Measurements from ENCODE around the gene PTPRQ.
"Not testable (repeated sequence)": the region's sequence is repeated elsewhere in the genome, so short reads cannot be mapped to it uniquely, and the experiment has no call there.

The PTPRQ gene

DNA sequence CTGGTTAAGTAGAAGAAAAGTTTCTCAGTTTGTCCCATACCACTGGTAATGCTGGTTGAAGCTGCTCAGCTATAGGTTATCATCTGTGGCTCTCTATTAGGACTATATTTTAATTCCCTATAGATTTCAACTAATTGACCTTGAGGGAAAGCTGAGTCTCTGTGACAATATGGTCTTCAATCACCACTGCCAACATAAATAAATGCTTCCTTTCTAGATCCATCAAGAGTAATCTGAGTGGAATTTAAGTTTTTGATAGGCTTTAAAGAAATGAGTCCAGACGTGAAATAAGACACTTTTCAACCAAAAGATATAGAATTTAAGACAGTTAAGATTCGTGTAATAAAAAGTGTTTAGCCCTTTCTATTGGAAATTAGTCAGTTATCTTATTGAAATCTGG lies 199.9 kb downstream of the PTPRQ start:
- no peak for DNase-seq (ENCODE audit: low read depth in 2 of 2)

GRCh38 chr12:80648881-80649280 lies 204.8 kb downstream of the PTPRQ start:
- DNase-seq (ENCODE audit: low read depth in 2 of 2) = no peak

DNA sequence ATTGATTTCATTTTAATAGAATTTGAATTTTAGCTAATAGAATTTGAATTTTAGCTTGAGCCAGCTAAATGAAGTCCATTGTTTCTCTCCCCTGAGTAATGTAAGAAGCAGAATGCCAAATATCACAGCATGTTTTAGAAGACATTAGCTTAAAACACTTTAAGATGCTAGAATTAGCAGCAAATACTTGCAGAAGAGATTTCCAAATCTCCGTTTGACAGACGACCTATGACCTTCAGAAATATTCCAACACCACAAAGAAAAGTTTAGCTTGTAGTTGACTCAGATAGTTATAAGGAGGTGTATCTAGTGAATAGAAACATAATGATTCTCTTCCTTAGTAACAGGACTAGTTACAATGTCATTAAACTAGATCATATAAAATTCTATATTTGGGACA lies 211.7 kb downstream of the PTPRQ start:
- DNase-seq (ENCODE audit: low read depth in 2 of 2) = no peak

DNA sequence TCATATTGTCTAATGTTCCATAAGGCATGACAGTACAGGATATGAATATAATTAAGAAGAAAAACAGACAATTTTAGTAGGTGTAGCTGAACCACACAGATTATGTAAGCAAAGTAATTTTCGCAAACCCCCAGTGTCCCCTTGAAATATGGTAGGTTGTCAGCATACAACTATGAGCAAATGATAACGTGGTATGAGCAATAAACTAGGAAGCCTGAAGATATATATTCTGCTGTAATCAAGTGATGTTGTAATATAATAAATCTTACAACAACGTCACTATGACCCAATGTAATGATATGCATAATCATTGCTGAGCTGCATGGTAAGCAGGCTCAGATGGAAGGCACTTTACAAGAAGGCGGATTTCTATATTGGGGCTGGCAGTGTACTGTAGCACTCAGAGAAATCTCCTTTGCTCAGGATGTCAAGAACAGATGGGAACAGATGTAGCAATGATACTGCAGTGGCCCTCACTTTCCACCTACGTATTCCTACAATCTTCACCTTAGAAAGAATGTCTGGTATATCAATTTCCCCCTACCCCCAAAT lies 215.6 kb downstream of the PTPRQ start:
- DNase-seq (ENCODE audit: low read depth in 2 of 2) = no peak

GRCh38 chr12:80662586-80662985 lies 218.6 kb downstream of the PTPRQ start:
- DNase-seq (ENCODE audit: low read depth in 2 of 2) = no peak

- no peak for DNase-seq (ENCODE audit: low read depth in 2 of 2)
These were observed 226.2 kb downstream of the PTPRQ start for GRCh38 chr12:80670214-80670613.

DNA sequence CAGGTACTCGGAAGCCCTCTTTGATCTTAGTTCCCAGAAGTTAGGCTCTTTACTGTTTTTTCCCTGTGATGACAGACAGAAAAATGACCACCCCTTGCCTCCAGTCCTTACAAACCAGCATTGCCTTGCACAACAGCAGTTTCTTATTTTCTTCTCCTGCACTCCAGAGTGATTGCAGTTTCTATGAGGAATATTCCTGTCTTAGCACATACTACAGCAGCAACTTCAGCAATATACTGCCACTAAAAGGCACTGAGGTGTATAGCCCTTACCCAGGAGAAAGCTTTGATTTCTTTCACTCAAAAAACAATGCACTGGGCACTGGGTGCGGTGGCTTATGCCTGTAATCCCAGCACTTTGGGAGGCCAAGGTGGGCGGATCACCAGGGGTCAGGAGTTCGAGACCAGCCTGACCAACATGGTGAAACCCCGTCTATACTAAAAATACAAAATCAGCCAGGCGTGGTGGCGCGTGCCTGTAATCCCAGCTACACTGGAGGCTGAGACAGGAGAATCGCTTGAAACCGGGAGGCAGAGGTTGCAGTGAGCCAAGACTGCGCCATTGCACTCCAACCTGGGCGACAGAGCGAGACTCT lies 232.1 kb downstream of the PTPRQ start:
- DNase-seq (ENCODE audit: low read depth in 2 of 2) = not testable (repeated sequence)

DNA sequence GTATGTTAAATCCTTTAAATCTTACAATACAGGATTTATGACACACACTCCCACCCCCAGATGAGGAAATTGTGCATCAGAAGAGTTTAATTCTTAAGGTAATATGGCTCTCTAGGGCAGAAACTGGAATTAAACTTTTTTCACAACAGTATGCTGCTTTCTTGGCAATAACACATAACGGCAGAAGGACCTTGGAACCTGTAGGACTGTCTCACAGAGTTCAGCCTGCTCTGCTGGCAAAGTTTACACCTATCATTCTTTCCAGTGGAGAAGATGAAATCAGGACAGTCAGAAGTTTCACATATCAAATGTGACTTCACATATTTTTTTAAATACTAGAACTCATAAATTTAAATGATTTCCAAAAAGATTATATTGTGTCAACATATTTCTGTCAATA lies 232.8 kb downstream of the PTPRQ start:
- DNase-seq (ENCODE audit: low read depth in 2 of 2) = no peak

- DNase-seq (ENCODE audit: low read depth in 2 of 2) = no peak
These were observed 234.0 kb downstream of the PTPRQ start for GRCh38 chr12:80677994-80678393.

DNA sequence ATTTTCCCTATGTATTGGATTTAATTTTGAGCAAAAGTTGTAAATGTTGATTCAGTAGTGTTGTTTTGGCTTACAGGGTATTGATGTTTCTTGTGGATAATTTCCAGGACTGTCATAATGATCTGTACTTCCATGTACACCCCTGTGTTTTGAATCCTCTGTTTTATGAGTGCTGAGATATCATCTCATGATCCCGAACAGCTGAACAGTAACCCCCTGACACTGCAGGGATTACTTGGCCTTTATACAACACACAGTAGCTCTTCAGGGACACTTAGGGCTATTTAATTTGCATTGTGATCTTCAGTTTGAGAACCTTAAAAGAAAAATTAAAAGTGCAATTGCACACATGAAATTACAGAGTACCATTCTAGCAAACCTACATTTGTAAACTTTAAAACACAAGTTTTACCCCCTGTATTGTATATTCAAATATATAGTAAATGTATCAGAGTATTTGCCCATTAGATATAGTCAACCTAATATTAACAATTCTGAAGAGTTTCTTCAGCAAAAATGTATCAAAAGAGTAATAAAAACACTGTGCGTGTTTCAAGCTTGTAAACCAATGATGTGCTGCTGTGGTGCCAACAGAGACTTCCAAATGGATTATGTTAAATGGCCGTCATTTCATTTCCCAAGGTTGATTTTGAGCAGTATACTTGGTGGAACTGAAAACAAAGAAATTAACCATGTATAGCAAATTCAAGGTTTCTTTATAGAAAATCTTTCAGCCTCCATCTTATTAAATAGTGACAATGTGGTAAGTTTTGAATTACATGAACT lies 235.5 kb downstream of the PTPRQ start:
- no peak for DNase-seq (ENCODE audit: low read depth in 2 of 2)

DNA sequence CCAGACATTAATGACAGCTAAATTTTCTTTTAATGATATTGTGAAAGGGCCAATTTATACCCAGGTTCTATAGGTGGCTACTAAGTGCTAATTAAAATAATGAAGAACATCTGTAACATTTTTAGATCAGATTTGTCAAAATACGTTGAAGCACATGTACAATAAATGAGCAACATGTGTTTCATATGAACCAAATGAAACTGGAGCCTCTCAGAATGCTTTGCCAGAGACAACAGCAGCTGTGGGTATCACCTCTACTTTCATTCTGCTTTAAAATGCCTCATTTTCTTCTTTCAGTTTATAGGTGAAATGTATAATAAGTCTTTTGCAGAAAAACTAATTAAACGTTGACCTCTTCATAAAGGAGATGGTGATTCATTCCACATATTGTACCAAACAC lies 237.3 kb downstream of the PTPRQ start:
- DNase-seq (ENCODE audit: low read depth in 2 of 2) = no peak

DNA sequence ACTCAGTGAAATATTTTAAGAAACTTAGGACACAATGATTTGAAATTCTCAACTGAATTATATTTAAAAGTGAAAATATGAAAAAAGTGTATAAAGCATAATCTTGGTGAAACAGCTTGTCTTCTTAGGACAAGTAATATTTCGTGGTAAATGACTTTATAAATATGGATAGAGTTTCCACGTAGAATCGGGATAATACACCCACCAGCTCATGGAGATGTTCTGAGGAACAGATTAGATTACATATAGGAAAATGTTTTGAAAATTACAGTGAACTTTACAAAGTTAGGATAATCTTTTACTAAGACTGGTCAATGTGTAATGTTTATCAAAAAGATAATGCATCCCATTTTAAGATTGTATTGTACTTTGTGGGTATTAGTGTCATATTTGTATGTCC lies 237.8 kb downstream of the PTPRQ start:
- no peak for DNase-seq (ENCODE audit: low read depth in 2 of 2)

DNA sequence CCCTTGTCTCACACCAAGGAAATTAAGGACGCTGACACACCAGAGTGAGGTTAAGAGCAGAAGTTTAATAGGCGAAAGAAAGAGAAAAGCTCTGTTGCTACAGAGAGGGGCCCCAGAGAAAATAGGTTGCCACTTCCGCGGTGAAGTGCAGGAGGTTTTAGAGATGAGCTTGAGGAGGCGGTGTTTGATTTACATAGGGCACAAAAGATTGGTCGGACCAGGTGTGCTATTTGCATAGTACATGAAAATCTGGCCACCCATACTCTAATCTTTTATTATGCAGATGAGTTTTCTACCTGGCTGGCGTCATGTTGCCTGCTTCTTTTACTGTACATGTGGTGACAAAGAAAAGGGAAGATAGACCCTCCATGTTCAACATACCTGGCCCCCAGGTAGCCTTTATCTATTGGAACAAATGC lies 240.1 kb downstream of the PTPRQ start:
- no peak for DNase-seq (ENCODE audit: low read depth in 2 of 2)

GRCh38 chr12:80690090-80690489 lies 246.1 kb downstream of the PTPRQ start:
- no peak for DNase-seq (ENCODE audit: low read depth in 2 of 2)

DNA sequence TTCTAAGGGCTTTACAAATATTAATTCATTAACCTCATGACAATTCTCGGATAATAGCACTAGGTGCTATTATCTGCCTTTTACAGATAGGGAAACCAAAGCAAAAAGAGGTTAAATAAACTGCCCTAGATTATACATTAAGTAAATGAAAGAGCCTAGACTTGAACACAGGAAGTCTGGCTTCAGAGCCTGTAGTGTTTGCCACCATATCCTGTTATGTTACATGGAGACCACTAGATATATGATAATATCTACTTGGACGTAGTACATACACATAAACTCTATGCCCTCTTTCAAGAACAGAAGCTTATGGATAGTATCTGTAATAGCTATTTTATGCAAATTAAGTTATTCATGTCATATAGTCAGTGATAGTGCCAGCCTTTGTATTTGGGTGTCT lies 246.5 kb downstream of the PTPRQ start:
- DNase-seq (ENCODE audit: low read depth in 2 of 2) = no peak

- DNase-seq (ENCODE audit: low read depth in 2 of 2) = no peak
These were observed 248.1 kb downstream of the PTPRQ start for GRCh38 chr12:80692114-80692513.

DNA sequence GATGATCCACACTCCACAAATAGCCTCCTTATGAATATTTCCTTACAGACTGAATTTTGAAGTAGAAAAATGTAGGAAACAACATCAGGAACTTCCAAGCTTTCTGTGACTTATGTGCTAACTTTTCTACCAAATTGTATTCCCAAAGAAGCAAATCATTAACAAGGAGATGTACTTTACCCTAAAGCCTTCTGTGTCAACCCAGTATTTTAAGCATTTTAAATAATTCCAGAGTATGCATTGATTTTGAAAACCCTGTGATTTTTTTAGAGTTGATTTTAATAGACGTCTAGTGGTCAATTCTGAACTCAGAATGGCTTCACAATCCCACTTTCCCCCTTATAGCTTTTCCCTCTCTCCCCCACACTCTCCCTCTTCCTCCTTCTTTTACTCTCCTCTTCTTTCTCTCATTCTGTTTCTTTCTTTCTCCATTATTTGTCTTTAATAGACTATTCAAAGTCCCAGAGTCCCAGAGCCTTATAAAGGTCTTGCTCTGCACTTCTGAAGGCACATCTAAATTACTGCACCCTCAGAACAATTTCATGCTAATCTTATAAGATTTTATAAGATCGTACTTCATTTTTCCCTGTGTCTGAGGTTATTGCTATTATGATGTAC lies 253.3 kb downstream of the PTPRQ start:
- no peak for DNase-seq (ENCODE audit: low read depth in 2 of 2)

DNA sequence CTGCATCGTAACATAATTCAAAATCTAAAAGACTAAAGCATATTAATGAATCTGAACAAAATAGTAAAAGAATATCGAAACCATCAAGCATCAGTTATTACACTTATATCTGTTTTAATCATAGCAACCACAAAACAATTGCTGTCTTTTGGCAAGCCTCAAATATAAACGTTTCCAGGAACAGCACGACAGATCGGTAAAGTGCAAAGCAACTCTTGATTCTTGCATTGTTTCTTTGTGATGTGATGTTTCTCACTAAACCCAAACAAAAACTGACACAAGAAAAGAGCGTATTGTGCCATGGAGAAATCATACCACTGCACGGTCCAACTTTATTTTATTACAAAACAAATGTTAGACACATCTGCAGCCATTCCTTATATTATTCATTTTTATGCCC lies 254.2 kb downstream of the PTPRQ start:
- DNase-seq (ENCODE audit: low read depth in 2 of 2) = no peak

- DNase-seq (ENCODE audit: low read depth in 2 of 2) = no peak
These were observed 255.0 kb downstream of the PTPRQ start for GRCh38 chr12:80698847-80699542.

DNA sequence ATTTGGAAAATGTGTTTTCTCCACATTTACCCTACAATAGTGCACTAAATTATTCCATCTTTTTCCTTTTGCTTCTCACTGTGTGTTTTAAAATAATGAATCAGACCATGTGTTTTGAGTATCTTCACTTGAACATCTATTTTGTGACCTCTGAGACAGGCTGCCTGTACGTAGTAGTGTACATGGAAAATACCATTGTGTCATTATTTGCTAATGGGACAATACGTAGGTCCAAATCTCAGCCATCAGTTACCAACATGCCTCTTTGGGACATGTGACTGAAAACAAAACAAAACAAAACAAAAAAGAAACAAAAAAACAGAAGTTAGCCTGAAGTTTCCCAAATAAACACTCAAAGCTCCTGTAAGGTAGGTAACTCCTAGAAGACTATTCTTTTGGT lies 256.3 kb downstream of the PTPRQ start:
- DNase-seq (ENCODE audit: low read depth in 2 of 2) = no peak

GRCh38 chr12:80701388-80701787 lies 257.4 kb downstream of the PTPRQ start:
- DNase-seq (ENCODE audit: low read depth in 2 of 2) = no peak
